NCI-H146 treated with DMSO at 0.1 percent for 48 hours (cell line): ENCODE measurements around the gene R3HDM2.
"Not testable (repeated sequence)": the region's sequence is repeated elsewhere in the genome, so short reads cannot be mapped to it uniquely, and the experiment has no call there.

Experiments
- DNase-seq: peaks from one replicate; lab custom pipeline; 2025; ENCODE audit not compliant: unreplicated experiment; lab: John Stamatoyannopoulos, UW

R3HDM2 gene

DNA sequence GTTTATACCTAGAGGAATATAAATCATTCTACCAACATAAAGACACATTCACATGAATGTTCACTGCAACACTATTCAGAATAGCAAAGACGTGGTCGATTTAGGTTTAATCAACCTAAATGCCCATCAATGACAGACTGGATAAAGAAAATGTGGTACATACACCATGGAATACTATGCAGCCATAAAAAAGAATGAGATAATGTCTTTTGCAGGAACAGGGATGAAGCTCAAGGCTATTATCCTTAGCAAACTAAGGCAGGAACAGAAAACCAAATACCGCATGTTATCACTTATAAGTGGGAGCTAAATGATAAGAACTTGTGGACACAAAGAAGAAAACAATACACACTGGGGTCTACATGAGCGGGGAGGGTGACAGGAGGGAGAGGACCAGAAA lies 94.5 kb downstream of the R3HDM2 start:
- not testable (repeated sequence) for DNase-seq

- no peak for DNase-seq
These were observed 96.6 kb downstream of the R3HDM2 start for GRCh38 chr12:57334219-57334618.

GRCh38 chr12:57332646-57333312 lies 98.1 kb downstream of the R3HDM2 start:
- DNase-seq, result no peak

GRCh38 chr12:57330992-57331391 lies 99.9 kb downstream of the R3HDM2 start:
- no peak for DNase-seq

DNA sequence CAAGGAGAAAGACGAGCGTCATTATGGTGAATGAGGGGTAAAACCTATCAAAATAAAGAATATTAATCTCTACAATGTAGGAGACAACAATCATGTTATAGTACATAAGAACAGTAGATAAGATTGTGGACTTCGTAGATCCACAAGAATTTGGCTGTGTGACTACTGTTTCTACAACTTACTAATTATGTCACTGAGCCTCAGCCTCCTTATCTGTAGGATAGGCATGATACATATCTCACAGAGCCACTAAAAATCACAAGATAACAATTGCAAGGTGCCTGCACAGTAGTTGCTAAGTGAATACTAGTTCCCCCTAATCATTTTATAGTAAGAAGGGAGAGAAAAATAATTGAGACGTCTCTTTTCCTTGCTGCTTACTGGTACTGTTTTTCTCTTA lies 101.6 kb downstream of the R3HDM2 start:
- no peak for DNase-seq

- no peak for DNase-seq
These were observed 105.4 kb downstream of the R3HDM2 start for GRCh38 chr12:57325395-57325794.

DNA sequence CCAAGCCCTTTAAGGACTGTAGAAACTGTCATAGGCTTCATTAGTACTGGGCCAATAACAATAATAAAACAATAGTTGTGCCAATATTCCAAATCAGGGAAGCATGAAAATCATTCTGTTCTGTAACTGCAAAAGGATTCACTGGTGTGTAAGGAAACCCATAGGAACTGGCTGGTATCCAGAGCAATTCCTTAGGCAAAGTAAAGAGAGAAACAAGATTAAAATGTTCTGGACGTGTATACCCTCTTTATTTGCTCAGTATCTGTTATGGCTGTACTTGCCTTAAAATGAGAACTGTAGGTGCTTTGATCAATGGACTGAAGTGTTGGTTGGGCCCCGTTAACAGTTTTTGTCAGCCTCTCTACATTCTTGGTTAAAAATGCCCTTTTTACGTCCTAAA lies 107.4 kb downstream of the R3HDM2 start:
- no peak for DNase-seq

DNA sequence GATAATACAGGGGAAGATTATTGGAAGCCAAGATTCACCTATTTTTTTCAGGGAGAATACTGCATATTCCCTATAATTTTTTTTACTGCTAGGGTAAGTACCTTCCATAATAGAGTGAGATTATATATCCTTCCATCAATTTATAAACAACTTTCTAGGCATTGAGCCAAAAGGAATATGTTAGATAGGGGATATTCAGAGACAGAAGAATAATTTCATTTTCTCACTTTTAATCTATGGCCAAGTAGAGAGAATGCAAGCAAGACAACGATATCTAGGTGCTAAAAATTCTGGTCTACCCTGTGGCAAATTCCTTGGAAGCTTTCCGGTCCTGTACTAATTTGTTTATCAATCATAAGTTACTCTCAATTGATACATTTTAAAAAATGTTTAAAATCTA lies 110.2 kb downstream of the R3HDM2 start:
- no peak for DNase-seq

GRCh38 chr12:57319678-57320469 lies 111.0 kb downstream of the R3HDM2 start:
- no peak for DNase-seq

GRCh38 chr12:57315681-57316080 lies 115.2 kb downstream of the R3HDM2 start:
- DNase-seq, result no peak

GRCh38 chr12:57312287-57312686 lies 118.6 kb downstream of the R3HDM2 start:
- not testable (repeated sequence) for DNase-seq

DNA sequence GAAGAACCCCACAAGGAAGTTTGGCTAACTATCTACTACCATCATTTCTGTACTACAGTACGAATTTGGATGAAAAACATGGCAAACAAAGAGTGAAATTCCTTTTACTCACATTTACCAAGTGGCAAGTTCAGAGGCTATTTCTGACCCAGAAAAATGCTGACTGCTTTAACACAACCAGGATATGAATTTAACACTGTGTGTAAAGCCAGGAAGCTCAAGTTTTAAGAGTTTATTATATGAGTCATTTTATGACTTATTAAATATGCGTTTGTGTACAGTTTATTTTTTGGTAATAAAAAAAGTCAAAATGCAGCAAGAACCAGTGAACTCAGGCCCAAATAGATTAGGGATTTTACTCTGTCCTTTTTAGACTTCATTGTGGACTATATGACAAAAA lies 121.4 kb downstream of the R3HDM2 start:
- no peak for DNase-seq

DNA sequence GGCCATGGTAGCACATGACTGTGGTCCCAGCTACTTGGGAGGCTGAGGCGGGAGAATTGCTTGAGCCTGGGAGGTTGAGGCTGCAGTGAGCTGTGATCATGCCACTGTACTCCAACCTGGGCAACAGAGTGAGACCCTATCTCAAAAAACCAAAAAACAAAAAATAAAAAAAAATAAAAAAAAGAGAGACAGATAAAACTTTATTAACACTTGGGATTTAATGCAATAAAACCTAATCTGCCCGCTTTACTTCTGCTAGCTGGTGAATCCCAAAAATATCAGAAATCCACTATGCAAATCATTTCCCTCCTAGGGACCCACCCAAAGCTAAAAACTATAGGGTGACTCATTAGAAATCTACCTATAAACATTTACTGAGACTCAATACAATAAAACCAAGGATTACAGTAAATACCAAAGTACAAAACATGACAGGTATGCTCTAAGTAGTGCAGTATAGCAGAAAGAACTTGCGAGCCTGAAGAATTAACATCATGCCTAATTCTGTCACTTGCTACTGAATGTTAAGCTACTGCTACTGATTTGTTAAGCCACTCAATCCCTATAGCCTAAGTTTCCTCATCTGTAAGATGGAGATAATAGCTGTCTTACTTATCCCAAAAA lies 129.8 kb downstream of the R3HDM2 start:
- no peak for DNase-seq

GRCh38 chr12:57299514-57300016 lies 131.3 kb downstream of the R3HDM2 start:
- DNase-seq, result no peak

DNA sequence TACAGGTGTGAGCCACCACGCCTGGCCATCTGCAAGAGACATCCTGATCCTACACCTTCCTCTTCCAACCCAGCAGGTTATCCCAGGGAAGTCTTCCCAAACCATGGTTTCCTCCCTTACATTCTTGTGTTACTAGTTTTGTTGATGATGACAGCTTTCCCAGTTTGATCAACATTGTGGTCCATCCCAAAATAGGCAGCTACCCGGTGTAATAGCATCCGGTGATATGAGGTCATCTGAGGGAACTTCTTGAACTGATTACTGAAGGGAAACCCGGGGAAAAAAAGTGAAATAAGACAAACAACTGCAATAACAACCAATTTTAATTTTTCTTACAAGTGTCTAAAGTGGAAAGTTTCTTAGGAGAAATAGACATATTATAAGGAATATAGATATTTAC lies 134.6 kb downstream of the R3HDM2 start:
- no peak for DNase-seq

GRCh38 chr12:57282073-57282472 lies 148.8 kb downstream of the R3HDM2 start:
- DNase-seq, result not testable (repeated sequence)

DNA sequence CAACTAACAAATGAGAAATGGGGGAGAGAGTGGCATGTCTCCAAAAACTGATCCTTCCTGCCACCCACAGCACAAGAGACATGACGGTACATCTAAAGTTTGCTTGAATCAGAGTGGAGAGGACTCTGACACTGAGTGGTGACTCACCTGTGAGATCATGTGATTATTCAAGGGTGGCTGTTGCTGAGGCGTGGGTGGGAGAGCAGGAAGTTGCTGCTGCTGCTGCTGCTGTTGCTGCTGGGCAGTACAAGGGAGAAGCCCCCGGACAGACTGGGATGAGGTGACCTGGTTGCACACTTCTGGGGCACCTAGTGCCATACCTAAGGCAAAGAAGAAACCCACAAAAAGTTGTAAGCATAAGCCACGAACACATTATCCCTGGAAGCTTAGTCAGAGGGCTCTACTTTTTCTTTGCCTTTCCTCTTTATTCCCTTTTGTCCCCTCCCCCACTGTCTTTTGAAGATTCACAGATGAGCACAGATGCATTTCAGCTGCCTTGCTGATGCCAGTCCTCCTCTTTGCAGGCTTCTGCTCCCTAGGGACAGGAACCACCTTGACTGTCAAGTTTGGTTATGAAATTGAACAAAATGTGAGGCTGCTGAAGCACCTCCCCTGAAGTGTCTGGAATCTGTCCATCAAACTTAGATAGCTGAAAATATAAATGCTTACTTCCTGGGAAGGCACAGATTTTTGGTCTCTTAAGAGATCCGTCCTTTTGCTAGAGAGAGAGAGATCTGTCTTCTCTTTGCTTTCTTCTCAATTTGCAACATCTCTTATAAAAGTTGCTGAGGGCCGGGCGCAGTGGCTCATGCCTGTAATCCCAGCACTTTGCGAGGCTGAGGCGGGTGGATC lies 150.4 kb downstream of the R3HDM2 start:
- DNase-seq, result no peak

DNA sequence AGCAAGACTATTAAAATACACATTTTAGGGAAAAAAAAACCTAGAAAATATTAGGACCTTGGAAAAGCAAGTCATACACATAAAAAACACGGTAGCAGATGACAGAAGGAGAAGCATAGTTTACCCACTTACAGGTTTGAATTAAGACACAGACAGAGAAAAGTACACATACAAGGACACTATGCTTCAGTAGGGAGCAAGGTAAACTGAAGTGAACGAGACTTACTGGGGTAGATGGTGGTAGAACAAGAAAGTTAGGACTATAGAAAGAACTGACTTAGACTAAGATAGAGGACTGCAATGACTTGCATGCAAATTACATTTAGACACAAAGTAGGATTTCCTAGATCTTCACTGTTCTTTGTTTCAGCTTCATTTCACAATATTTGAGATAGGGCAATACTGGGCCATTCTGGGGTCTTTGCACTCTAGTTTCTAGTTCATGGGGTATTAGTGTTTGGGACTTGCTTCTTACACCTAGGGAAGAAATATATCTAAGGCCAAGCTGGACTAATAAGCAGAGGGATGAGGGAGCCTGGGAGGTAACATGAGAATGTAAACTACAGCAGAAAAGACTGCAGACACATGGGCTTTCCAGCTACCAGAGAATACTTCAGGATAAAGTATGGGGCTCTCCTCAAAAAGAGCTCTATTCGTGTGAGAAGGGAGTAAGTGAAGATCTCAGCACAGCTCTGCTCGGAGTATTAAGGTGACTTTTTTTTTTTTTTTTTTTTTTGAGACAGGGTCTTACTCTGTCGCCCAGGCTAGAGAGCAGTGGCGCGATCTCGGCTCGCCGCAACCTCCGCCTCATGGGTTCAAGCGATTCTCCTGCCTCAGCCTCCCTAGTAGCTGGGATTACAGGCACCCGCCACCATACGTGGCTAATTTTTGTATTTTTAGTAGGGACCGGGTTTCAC lies 152.1 kb downstream of the R3HDM2 start:
- DNase-seq, result no peak

DNA sequence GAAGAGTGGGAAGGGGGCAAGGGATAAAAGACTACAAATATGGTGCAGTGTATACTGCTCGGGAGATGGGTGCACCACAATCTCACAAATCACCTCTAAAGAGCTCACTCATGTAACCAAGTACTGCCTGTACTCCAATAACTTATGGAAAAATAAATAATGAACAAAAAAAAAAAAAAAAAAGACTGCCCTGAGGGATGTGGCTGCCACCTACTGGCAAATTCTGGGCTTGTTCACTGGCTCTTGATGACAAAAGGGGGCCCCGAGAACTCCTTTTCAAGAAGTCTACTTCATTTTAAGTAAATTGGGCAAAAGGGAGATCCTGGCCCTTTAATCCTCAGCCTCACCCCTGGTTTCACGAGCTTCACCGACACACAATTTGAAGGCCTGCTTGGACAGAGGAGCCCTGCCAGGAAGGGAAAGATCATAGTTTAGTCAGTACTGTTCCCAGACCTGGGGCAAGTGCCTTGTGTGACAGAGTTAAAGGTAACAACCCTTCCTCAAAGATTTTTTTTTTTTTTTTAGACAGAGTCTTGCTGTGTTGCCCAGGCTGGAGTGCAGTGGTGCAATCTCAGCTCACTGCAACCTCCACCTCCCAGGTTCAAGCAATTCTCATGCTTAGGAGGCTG lies 153.8 kb downstream of the R3HDM2 start:
- DNase-seq, result no peak

GRCh38 chr12:57276233-57276632 lies 154.6 kb downstream of the R3HDM2 start:
- DNase-seq, result not testable (repeated sequence)
